Loucy (cell line): Measurements from ENCODE around the gene CRYGA.
A peak's percentile ranks its signal among the peaks of the same experiment; 100 is the strongest.

Experiments
- CTCF ChIP-seq: fragments of 200-600 bp; sonication (generic); conservative IDR thresholded peaks from 2 replicates; pipeline ENCODE4 v1.5.1; 2014; ENCODE audit warnings: mild to moderate bottlenecking, antibody characterized with exemption, low read length
- EZH2phosphoT487 ChIP-seq: fragments of 200-600 bp; IDR thresholded peaks from 2 replicates; pipeline ENCODE4 v1.6.1; 2018; ENCODE audit warnings: antibody characterized with exemption, mild to moderate bottlenecking, moderate library complexity, borderline replicate concordance

GRCh38 chr2:208148803-208149202 lies 14.6 kb downstream of the CRYGA start:
- peak; percentile 35 for TF ChIP-seq CTCF
- no peak for TF ChIP-seq EZH2phosphoT487
